Ecto neural progenitor cell (in vitro differentiated cells): ENCODE data around the gene PRSS36.
"Not testable (repeated sequence)": the region's sequence is repeated elsewhere in the genome, so short reads cannot be mapped to it uniquely, and the experiment has no call there.

Experiments
- DNase-seq: peaks from one replicate; pipeline ENCODE4 v3.0.0-alpha.2; 2018; ENCODE audit warnings: low spot score

PRSS36 gene

DNA sequence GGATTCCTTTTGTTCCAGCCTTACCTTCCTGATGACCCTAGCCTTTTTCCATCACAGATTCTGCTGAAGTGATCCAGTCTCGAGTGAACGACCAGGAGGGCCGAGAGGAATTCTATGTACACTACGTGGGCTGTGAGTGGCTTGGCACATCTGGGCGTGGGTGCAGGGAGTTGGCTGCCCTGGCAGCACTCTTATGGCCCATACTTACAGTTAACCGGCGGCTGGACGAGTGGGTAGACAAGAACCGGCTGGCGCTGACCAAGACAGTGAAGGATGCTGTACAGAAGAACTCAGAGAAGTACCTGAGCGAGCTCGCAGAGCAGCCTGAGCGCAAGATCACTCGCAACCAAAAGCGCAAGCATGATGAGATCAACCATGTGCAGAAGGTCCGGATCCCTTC lies 29.7 kb downstream of the PRSS36 start:
- no peak for DNase-seq

DNA sequence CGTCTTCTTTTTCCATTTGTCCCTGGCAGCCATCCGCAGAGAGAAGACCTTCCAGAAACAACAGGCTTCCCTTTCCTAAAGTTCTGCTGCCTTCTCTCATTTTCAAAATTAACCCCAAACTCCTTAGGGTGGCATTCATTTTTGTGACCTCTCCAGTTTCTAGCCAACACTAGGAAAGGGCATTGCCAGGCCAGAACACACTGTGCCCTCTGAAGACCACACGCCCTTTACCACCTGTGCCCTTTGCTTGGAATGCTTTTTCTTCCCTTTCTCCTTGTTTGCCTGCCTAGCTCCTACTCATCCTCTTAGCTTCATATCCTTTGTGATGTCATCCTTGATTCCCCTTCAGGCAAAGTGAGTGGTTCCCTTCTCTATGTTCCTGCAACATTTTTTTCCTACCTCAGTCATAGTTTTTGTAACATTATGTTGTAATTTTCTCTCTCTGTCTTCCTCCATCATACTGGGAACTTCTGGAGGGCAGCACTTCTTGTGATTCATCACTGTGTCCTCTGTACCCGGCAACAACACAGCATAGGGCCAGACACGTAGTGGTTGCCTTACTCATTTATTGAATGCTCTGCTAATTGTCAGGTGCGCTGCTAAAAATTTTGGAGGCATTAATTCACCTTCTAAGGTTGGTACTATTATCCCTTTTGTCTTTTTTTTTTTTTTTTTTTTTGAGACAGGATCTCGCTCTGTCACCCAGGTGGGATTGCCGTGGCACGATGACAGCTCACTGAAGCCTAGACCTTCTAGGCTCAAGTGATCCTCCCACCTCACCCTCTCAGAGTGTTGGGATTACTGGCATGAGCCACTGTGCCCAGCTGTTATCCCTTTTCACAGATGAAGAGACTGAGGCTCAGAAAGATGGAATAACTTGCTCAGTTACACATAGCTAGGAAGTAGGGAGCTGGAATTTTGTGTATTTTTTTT lies 31.4 kb downstream of the PRSS36 start:
- DNase-seq, result no peak

DNA sequence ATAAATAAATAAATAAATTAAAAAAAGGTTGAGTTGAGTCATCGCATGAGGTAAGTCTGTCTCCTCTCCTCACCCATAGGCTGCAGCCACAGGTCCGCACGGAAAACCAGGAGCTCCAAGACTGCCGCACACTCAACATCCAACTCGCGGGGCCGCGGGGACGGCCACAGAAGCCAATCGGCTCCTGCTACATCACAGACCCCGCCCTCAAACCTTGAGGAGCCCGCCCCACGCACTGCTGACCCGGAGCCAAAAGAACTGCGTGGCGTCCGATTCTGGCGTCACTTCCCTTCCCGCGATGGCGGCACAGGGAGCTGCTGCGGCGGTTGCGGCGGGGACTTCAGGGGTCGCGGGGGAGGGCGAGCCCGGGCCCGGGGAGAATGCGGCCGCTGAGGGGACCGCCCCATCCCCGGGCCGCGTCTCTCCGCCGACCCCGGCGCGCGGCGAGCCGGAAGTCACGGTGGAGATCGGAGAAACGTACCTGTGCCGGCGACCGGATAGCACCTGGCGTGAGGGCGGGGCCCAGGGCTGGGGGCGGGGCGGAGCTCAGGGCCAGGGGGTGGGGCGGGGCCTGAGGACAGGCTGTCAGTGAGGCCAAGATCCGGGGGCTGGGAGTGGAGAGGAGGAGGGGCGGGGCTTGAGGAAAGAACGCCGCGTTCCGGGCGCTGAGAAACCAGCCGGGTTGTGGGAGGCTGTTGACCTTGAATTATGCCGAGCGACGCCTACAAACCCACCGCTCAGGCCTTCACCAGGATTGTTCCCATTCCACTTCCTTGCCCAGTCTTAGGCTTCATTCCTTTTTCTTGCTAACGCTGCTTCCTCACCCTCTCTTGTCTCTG lies 32.3 kb downstream of the PRSS36 start, which contains the start of gene KAT8:
Gene KAT8, plus strand, starts transcription at position 281 of the 839 bp plus-strand sequence. Its CDS starts 18 bp downstream, at position 299.
- peak; percentile 98 for DNase-seq

DNA sequence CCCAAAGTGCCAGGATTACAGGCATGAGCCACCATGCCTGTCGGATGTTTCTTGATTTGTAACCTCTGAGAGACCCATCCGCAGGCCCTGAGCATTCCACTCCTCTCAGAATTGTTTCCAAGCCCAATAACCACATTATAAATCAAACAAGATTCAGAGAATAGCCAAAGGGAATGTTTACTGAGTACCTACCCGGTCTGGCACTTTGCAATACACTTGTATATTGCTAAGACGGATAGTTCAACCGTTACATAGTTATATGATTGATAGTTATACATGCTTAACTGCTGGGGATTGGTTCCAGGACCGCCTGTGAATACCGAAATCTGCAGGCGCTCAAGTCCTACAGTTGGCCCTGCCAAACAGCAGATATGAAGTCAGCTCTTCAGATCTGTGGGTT lies 35.4 kb downstream of the PRSS36 start:
- DNase-seq, result no peak

DNA sequence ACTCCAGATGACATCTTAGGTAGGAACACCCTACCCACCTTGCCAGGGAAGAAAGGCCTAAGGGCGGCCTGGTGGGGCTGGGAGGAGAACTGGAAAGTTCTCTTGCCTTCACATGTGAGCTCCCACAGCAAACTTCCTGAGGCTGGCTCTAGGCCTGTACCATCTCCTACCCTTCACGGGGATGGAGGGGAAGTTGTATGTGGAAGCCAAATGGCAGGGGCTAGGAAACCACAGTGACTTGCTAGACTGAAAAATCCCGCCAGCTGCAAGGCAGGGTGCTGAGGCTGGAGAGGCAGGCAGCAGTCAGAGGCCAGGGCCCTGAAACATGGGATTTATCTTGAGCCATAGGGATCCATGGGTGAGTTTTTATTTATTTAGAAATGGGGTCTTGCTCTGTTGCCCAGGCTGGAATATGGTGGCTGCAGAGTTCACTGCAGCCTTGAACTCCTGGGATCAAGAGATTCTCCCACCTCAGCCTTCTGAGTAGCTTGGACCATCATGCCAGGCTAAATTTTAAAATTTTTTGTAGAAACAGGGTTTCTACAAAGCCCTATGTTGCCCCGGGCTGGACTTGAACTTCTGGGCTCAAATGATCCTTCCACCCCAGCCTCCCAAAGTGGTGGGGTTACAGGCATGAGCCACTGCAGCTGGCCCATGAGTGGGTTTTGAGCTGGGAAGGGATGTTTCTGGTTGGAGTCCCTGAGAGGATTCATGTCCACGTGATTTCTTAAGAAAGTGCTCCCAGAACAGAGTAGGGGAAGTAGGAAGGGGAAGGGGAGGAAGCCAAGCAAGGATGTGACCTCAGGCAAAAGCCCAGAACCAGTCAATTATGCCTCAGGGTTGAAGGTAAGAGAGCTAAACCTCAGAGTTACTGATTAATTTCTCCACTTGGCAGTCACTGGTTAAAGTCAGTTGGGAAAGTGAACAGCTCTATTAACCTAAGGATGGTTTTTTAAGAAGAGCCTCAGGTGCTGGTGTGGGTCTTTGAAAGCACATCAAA lies 36.4 kb downstream of the PRSS36 start:
- DNase-seq, result no peak

DNA sequence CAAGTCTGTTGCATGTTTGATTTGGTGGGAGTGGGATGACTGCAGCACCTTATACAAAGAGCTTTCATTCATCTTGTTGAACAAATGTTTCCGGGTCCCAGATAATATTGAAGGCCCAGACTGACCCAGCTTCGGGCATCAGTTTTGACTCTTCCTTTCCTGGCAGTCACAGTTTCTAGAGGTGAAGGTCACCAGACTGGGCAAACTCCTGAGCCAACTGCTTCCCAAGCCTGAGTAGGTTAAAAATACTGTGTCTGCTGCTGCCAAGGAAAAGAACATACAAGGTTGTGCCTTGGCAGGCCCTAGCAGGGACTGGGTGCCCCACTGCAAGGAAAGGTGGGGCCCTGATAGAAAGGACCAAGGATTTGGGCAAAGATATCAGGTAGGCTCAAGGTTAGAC lies 37.2 kb downstream of the PRSS36 start:
- no peak for DNase-seq

DNA sequence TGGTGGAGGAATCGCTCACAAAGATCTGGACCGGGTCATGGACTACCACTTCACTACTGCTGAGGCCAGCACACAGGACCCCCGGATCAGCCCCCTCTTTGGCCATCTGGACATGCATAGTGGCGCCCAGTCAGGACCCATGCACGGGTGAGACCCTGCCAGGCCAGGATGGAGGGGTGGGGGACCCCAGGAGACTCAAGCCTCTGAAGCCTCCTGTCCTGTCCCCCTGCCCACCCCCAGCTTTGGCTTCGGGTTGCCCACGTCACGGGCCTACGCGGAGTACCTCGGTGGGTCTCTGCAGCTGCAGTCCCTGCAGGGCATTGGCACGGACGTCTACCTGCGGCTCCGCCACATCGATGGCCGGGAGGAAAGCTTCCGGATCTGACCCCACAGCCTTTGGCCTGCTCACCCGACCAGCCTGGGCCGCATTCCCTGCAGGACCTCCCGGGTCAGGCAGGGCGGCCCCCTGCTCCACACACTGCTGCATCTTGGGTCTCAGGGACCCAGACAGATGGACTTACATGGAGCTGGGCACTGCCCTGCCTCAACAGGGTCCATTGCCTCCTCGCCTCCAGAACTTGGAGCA lies 37.9 kb downstream of the PRSS36 start:
- no peak for DNase-seq

DNA sequence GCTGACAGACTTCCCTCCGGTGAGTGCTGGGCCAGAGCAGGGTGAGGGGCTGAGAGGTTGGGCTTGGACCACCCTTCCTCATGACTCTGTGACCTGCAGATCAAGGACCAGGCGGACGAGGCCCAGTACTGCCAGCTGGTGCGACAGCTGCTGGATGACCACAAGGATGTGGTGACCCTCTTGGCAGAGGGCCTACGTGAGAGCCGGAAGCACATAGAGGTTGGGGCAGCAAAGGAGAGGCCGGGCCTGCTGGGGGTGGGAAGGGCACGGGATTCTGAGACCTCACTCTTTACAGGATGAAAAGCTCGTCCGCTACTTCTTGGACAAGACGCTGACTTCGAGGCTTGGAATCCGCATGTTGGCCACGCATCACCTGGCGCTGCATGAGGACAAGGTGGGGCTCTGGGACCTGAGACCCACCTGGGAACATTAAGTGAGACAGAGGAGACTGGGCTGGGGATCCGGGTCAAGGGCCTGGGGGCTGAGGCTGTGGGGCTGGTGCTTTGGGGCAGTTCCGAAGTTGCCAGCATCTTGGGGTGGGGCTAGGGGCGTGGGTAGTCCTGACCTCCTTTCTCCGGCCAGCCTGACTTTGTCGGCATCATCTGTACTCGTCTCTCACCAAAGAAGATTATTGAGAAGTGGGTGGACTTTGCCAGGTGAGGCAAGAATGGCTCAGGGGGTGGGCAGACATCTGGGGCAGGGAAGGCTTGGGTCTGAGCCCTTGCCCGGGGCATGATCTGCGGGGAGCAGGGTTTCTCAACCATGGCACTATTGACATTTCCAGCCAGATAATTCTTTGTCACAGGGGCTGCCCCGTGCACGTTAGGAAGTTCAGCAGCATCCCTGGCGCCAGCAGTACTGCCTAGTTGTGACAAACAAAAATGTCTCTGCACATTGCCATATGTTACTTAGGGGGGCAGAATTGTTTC lies 39.5 kb downstream of the PRSS36 start:
- no peak for DNase-seq

DNA sequence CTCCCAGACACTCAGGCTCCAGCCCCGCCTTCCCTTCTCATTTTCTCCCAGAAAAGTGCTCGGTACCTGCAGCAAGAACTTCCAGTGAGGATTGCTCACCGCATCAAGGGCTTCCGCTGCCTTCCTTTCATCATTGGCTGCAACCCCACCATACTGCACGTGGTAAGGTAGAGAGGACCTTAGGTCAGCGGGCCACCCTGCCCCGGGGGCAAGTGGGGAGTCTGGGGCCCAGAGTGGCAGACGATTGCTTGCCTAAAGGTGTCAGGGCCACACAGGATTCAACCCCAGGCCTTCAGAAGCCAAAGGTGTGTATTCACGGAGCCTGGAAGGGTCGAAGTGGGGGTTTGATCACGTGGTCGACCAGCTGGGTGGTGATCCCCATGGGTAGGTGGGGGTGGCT lies 40.2 kb downstream of the PRSS36 start:
- no peak for DNase-seq

DNA sequence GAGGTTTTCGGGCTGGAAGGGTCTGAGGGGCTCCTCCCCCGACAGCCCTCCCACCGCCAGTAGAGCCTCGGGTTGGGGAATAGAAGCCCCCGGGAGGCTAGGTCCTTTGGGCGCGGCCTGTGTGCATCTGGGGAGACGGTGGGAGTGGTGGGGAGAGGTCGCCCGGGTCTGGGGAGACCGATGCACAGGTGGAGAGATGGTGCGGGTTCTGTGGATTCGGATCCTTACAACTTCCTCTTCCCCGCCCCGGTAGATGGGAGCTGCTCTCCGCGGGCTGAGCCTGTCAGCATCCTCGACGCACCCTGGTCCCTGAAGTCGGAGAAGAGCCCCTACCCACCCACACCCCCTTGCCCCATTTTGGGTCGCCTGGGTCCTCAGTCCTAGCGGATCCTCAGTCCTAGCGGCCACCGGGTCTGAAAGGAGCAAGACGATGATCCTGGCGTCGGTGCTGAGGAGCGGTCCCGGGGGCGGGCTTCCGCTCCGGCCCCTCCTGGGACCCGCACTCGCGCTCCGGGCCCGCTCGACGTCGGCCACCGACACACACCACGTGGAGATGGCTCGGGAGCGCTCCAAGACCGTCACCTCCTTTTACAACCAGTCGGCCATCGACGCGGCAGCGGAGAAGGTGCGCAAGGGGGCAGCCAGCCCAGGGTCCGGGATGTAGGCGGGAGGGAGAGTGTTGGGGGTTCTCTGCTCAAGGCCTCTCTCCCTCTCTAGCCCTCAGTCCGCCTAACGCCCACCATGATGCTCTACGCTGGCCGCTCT lies 40.9 kb downstream of the PRSS36 start:
- DNase-seq, result no peak

DNA sequence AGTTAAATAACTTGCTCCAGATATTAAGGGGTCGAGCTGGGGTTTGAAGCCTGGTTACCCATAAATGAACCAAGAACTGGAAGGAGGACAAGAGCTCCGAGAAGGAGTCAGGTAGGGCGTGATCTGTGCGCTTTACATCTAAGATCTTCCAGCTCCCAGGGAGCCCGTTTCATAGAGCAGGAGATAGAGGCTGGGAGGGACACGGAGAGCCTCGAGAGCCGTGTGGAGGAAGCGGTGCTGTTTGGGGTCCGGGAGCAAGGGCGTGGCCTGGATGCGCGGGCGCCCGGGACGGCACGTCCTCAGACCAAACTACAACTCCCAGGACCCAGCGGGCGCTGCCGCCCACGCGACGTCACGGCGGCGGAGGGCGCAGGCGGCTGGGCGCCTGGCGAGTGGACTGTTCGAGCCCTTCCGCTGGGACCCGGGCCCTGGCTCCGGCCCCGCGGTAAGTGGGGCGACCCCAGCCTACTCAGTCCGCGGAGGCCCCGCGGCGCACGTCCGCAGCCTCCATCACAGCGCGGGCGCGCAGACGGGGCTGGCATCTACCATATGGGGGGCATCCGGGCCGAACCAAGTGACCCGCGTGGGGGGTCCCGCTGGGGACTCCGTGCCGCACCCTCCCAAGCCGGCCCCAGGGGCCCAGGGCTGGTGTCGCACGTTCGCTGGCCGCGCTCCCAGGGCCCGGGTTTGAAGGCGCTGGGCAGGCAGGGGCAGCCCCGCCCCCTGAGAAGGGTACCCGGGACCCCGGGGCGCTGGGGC lies 41.7 kb downstream of the PRSS36 start, which contains the start of gene BCKDK:
Gene BCKDK, plus strand, starts transcription at position 352 of the 759 bp plus-strand sequence. CDS start 838 bp downstream, outside the sequence.
- DNase-seq, result peak; percentile 83

DNA sequence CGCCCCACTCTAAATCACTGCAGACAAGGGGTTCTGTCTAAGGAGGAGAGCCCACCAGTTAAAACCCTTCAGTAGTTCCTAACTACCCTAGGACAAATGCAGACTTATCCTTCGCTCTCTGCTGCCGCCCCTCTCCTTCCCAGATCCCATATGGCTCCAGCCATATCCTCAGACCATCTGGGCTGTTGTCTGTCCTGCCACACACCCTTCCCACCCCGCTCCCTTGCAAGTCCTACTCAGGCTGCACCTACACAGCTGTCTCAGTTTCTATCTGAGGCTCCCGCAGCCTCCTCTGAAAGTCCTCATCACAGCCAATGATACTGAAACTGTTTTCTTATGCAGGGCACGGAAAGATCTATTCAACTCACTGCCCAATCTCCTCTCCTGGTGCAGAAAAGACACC lies 42.4 kb downstream of the PRSS36 start:
- no peak for DNase-seq

DNA sequence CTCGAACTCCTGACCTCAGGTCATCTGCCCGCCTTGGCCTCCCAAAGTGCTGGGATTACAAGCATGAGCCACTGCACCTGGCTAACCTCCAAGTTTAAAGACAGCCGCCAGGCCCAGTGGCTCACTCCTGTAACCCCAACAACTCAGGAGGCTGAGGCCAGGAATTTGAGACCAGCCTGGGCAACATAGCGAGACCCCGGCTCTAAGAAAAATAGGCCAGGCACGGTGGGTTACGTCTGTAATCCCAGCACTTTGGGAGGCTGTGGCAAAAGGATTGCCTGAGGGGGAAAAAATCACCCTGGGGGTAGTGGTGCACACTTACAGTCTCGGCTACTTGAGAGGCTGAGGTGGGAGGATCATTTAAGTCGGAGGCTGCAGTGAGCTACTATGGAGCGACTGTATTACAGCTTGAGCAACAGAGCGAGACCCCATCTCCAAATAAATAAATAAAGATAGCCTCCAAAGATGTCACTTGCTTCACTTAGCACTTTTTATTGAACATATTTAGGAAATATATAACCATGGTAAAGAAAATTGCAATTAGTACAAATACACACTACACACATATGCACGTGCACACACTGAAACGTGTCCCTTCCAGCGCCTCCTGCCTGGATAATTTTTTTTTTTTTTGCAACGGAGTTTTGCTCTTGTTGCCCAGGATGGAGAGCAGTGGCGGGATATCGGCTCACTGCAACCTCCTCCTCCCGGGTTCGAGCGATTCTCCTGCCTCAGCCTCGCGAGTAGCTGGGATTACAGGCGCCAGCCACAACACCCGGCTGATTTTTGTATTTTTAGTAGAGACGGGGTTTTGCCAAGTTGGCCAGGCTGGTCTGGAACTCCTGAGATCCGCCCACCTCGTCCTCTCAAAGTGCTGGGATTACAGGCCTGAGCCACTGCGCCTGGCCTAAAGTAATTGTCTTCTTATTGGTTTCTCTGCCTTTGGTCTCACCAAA lies 43.1 kb downstream of the PRSS36 start:
- DNase-seq, result no peak

DNA sequence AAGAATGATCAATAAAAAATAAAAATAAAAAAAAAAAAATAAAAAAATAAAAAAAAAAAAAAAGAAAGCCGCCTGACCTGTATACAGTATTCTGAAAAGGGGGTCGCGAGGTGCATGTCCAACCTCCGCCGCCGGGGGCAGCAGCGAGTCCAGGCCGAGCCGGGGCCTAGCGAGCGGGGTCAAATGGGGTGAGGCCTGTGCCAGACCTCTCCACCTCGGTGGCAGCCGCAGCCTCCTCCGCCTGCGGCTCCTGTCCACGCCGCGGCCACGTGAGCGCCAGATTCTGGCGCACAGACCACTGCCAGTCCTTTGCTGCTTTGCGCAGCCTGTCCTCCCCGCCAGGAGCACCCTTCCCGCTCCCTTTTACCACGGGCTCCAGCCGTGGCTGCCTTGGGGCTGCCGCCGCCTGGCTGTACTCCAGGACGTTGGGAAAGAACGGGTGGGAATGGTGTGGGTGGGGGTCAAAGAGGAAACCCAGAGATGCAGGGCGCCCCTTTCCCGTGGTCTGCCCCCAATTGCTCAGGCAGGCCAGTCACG lies 44.1 kb downstream of the PRSS36 start:
- peak; percentile 90 for DNase-seq

DNA sequence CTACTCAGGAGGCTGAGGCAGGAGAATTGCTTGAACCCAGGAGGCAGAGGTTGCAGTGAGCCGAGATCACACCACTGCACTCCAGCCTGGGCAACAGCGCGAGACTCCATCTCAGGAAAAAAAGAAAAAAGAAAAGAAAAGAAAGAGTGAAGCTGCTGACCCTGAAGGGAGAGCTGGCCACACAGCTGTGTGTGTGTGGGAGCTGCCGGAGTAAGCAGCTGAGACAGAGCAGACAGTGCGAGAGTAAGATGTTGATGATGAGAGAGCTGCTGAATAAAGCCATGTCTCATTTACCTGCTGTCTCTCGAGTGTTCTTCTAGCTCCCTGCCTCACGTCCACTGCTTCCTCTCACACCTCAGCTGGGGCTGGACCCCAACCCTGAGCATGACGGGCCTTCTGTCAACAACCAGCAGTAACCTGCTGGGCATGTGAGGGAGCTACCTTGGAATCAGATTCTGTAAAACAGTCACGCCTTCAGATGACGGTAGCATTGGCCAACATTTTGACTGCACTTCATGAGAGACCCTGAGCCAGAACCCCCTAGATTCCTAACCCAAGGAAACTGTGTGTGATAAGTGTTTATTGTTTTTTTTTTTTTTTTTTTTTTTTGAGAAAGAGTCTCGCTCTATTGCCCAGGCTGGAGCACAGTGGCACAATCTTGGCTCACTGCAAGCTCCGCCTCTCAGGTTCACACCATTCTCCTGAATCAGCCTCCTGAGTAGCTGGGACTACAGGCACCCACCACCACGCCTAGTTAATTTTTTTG lies 48.8 kb downstream of the PRSS36 start:
- not testable (repeated sequence) for DNase-seq
